Aorta (tissue), 5 donors: ENCODE measurements around the gene CCDC17. TPM values are rescaled to one million over a fixed set of nuclear protein-coding genes. Genes with fewer than 3 reads are reported as not detected.

Experiments used
- ATAC-seq: fragments of 200-7000 bp; cut with Tn5 transposase; one replicate; pipeline ENCODE4 v1.9.1; 2022; ENCODE audit warnings: moderate library complexity; ENCODE audit not compliant: low FRiP score
- DNase-seq, 2 donors: peaks; one replicate each; pipeline ENCODE4 v3.0.0-alpha.2; 2020
- H3K27ac ChIP-seq, 2 donors: one replicate each; pipeline ENCODE4 v1.5.1; 2013; ENCODE audit warnings: low read length in 2 of 2, mild to moderate bottlenecking in 2 of 2, moderate library complexity in 2 of 2, control low read depth in 1 of 2, inconsistent platforms in 1 of 2, low read depth in 1 of 2
- H3K27me3 ChIP-seq, 2 donors: one replicate each; pipeline ENCODE4 v1.6.1; 2013; ENCODE audit warnings: control low read depth in 1 of 2, low read length in 1 of 2, mild to moderate bottlenecking in 1 of 2, moderate library complexity in 1 of 2; ENCODE audit not compliant: insufficient read depth in 2 of 2, control insufficient read depth in 1 of 2
- H3K36me3 ChIP-seq, 2 donors: one replicate each; pipeline ENCODE4 v1.6.1; 2013; ENCODE audit warnings: control low read depth in 1 of 2, low read length in 1 of 2, mild to moderate bottlenecking in 1 of 2; ENCODE audit not compliant: insufficient read depth in 2 of 2, control insufficient read depth in 1 of 2
- H3K4me1 ChIP-seq, 2 donors: one replicate each; pipeline ENCODE4 v1.6.1; 2013; ENCODE audit warnings: low read length in 2 of 2, control low read depth in 1 of 2, mild to moderate bottlenecking in 1 of 2, moderate library complexity in 1 of 2; ENCODE audit not compliant: insufficient read depth in 2 of 2, control insufficient read depth in 1 of 2
- H3K4me3 ChIP-seq, 2 donors: one replicate each; pipeline ENCODE4 v1.5.1; 2013; ENCODE audit warnings: low read length in 2 of 2, control low read depth in 1 of 2, mild to moderate bottlenecking in 1 of 2
- H3K9me3 ChIP-seq: one replicate; pipeline ENCODE4 v1.6.1; 2013; ENCODE audit warnings: mild to moderate bottlenecking, low read length; ENCODE audit not compliant: control insufficient read depth
- WGBS, 2 donors: extraction: QIAGEN DNeasy Blood & Tissue Kit; methylation state at CpG; one replicate each; pipeline ENCODE4 v1.1.7; 2013; 5-methylcytosine and 5-hydroxymethylcytosine counted together
- intact Hi-C, 2 donors: fragments of 100-400 bp; cut with DNase I; formaldehyde crosslinking; loops; one replicate each; pipeline versions ENCODE4 v1.14.2 to v1.15.0; 2022
- long read RNA-seq, 2 donors: library from polyadenylated mRNA; unstranded; transcript quantifications; one replicate each; pipeline ENCODE4 v2.0.0, GENCODE V29; 2020 to 2021
- polyA plus RNA-seq, 2 donors: library from polyadenylated mRNA; stranded (reverse); fragments of 200-250 nt; gene quantifications; one replicate each; pipeline ENCODE4 v1.2.3, GENCODE V29; 2013
- total RNA-seq, 2 donors: library from RNA; stranded (reverse); fragmentation: NEBNext Ultra II Directional; extraction: Animal tissue kit (Norgen Biotek cat#: 25700); gene quantifications; one replicate each; pipeline ENCODE4 v1.2.1, GENCODE V29; 2021
- donor health status: healthy with polysubstance abuse.
- donor health status: Bipolar disorder and iron deficiency.
- donor health status: DM: no; HTN: no; CAD: no.
- donor health status: DM: no; HTN: no; CAD: no.
- donor health status: DM: yes; HTN: yes; CAD: no.

CCDC17 gene
- 1 to 10 TPM; 1.8 to 3.3 TPM for total RNA-seq
- polyA plus RNA-seq = under 1 TPM in 1 of 2 donors, not detected in 1; 0.69 TPM
- long read RNA-seq, donor 1 = 0 reads
- long read RNA-seq, donor 2 = 0 reads

DNA sequence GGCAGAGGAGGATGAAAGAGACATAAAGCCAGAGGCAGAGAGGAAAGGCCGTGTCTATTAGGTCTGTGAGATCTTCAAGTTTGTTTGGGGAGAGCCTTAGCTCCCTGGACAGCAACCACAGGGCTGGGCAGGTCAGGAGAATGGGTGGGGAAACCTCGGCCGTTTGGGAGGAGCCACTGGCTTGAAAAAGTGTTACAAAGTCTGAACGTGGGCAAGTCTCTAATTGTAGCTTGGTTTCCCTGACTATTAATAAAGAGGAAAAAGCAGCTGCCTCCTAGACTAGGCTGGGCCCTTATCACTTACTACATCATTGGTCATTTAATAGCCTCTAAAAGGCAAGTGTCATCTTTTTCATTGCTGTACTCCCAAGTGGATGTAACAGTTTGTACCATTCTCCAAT lies at the start of gene CCDC17:
Gene CCDC17, minus strand, starts transcription at position 83 of the 400 bp plus-strand sequence. CDS start 145 bp downstream, outside the sequence.
- DNase-seq (no peak), ATAC-seq (no peak)
- H3K36me3 ChIP-seq = peaks cover 2 to 5% of the 10 kb centered on the region in 2 donors
- H3K4me3 ChIP-seq = no peak within 1 kb of the TSS
- no peaks in the 10 kb centered on the region for H3K4me1 ChIP-seq
- H3K9me3 ChIP-seq = no peaks in the 10 kb centered on the region
- peak within 1 kb of the TSS in 1 of 2 donors; percentile 7 for H3K27ac ChIP-seq
- intact Hi-C loops = no loop called here
- WGBS, 2 donors = 30 to 39% methylated on average over 4 of the region's 4 CpGs
- H3K27me3 ChIP-seq = no peaks in the 10 kb centered on the region

DNA sequence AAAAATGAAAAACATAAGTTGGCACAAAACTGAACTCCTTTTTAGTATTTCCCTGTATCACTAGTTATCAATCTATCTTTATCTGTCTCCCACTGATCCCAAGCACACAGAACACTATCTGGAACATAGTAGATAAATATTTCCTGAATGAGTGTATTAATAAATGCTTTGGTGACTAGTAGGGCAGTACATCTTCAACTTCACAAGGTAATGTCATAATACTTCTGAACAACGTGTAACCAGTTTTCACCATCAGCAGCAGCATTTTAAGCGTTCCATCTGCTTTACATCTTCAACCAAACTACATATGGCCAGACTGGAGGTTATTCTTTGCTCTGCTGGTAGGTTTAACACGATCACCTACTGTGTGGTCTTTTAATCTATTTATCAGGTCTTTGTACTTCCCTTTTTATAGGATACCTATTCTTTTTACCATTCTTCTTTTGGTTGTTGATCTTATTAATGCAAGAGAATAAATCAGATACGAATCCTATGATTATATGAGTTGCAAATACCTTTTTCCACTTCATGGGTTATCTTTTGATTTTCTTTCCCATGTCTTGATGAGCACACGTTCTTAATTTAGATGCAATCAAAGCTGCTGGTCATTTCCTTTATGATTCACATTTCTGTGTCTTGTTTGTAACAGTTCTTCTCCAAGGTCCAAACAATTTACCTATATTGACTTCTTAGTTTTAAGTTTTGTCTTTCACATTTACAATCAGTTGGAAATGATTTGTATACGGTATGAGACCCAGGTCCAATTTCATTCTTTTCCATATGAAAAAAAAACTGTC lies 46.2 kb upstream of the CCDC17 start:
- ATAC-seq (no peak), DNase-seq (no peak)
- no peaks in the 10 kb centered on the region for H3K27me3 ChIP-seq
- H3K4me1 ChIP-seq = peaks cover 2 to 8% of the 10 kb centered on the region in 2 donors
- intact Hi-C loops = no loop called here
- H3K36me3 ChIP-seq = peaks cover 0 to 2% of the 10 kb centered on the region in 2 donors
- WGBS, 2 donors = 72% methylated on average over 6 of the region's 6 CpGs
- no peak overlapping the region for H3K27ac ChIP-seq
- no peak overlapping the region for H3K4me3 ChIP-seq
- H3K9me3 ChIP-seq = no peaks in the 10 kb centered on the region

DNA sequence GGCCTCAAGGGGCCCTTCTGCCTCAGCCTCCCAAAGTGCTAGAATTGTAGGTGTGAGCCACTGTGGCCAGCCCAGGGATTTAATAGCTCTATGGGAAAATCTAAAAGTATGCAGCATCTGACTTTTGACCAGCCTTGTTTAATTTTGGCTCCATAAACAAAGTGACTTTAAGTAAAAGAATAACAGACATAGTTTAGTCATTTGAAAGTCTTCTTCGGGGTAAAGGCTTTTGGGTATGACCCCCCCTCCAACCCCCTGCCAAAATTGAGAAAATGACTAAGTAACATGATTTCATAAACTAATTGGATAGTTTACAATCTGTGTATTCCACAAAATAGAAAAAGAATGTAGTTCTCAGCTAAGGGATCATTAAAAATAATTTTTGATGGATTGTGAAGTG lies 45.5 kb upstream of the CCDC17 start:
- 4 to 7% methylated on average over 1 of the region's 1 CpG for WGBS, 2 donors
- intact Hi-C loops = no loop called here
- ATAC-seq = no peak
- H3K4me3 ChIP-seq = no peak overlapping the region
- peaks cover 2 to 8% of the 10 kb centered on the region in 2 donors for H3K4me1 ChIP-seq
- H3K27ac ChIP-seq = no peak overlapping the region
- no peaks in the 10 kb centered on the region for H3K9me3 ChIP-seq
- no peak for DNase-seq
- H3K36me3 ChIP-seq = no peaks in the 10 kb centered on the region
- H3K27me3 ChIP-seq = no peaks in the 10 kb centered on the region

DNA sequence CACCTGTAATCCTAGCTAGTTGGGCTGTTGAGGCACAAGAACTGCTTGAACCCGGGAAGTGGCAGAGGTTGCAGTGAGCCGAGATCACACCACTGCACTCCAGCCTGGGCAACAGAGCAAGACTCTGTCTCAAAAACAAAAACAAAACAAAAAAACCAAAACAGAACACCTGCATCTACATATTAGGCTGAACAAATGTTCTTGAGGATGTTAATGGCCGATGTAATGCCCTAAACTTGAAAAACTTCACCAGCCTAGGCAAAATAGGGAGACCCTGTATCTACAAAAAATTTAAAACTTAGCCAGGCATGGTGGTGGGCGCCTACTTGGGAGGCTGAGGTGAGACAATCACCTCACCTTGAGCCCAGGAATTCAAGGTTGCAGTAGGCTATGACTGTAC lies 44.7 kb upstream of the CCDC17 start:
- no peak for DNase-seq
- Histone ChIP-seq H3K36me3 (no peaks in the 10 kb centered on the region), H3K27me3 (no peaks in the 10 kb centered on the region), H3K4me1 (peaks cover under 1 to 8% of the 10 kb centered on the region in 2 donors), H3K4me3 (no peak overlapping the region), H3K27ac (no peak overlapping the region), H3K9me3 (no peaks in the 10 kb centered on the region)
- intact Hi-C loops = no loop called here
- no peak for ATAC-seq
- WGBS, 2 donors = 96 to 98% methylated on average over 4 of the region's 4 CpGs

DNA sequence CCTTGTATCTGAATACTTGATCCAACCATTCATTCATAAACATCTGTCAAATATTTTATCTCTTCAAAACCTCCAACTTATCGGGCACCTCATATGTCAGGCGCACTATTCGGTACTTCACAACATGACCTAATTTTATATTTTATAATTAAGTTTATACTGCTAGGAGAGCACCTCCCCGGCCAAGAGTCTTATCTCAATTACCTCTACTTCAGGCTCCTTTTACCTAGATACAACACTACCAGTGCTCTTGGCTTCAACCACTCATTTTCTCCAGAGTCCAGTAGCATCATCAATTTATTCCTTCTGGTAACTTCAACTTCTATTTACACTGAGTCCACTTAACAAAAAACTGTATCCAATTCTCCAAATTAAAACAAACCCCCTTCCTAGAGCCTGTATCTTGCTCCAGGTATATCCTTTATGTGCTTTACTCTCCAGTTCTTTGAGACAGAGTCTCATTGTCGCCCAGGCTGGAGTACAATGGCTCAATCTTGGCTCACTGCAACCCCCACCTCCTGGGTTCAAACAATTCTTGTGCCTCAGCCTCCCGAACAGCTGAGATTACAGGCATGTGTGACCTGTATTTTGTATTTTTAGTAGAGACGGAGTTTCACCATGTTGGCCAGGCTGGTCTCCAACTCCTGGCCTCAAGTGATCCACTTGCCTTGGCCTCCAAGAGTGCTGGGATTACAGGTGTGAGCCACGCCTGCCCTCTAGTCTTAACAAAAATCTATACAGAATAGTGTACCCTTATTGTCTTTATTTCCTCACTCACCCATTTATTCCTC lies 43.7 kb upstream of the CCDC17 start:
- DNase-seq (no peak), ATAC-seq (no peak)
- H3K4me1 ChIP-seq = peaks cover 0 to 8% of the 10 kb centered on the region in 2 donors
- no peaks in the 10 kb centered on the region for H3K27me3 ChIP-seq
- no peak overlapping the region for H3K4me3 ChIP-seq
- intact Hi-C loops = no loop called here
- no peaks in the 10 kb centered on the region for H3K9me3 ChIP-seq
- no peaks in the 10 kb centered on the region for H3K36me3 ChIP-seq
- 83 to 84% methylated on average over 8 of the region's 8 CpGs for whole genome bisulfite sequencing, 2 donors
- no peak overlapping the region for H3K27ac ChIP-seq

DNA sequence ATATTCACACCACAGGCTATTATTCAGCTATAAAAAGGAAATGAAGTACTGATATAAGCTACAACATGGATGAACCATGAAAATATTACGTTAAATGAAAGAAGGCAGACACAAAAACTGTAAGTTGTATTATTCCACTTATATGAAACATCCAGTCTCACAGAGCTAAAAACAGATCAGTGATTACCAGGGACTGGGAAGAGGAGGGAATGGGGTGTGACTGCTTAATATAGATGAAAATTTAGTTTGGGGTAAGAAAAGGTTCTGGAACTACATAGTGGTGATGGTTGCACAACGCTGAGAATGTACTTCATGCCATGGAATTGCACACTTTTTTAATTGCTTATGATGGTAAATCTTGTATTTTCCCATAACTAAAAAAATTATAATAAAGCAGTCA lies 43.0 kb upstream of the CCDC17 start:
- intact Hi-C loops = no loop called here
- H3K36me3 ChIP-seq = no peaks in the 10 kb centered on the region
- ATAC-seq (no peak), DNase-seq (no peak)
- peaks cover 0 to 8% of the 10 kb centered on the region in 2 donors for H3K4me1 ChIP-seq
- no peak overlapping the region for H3K4me3 ChIP-seq
- no peaks in the 10 kb centered on the region for H3K27me3 ChIP-seq
- H3K9me3 ChIP-seq = no peaks in the 10 kb centered on the region
- no peak overlapping the region for H3K27ac ChIP-seq
- 63 to 72% methylated on average over 2 of the region's 2 CpGs for WGBS, 2 donors

DNA sequence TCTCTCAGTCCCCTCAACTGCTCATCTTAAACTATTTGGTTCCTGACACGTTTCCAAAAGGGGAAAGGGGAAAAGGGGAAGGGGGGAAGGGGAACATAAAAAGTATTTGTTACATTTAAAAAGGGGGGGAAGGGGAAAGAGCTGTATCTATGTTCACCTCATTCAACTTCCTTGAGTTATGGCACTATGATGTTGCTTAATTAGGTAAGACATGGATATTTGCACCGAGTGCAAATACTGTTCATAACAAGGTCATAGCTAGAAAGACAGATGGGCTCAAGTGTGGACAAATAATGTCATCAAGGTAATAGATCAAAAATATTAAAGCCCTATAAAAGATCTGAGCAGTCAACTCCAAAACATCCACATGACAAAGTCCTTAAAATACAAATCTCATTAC lies 36.5 kb upstream of the CCDC17 start:
- no peak for DNase-seq
- ATAC-seq = no peak
- Histone ChIP-seq H3K4me1 (no peaks in the 10 kb centered on the region), H3K9me3 (no peaks in the 10 kb centered on the region), H3K4me3 (no peak overlapping the region), H3K27me3 (no peaks in the 10 kb centered on the region), H3K27ac (no peak overlapping the region), H3K36me3 (peaks cover 0 to 5% of the 10 kb centered on the region in 2 donors)
- 22 to 43% methylated on average over 2 of the region's 2 CpGs for WGBS, 2 donors
- intact Hi-C loops = no loop called here

DNA sequence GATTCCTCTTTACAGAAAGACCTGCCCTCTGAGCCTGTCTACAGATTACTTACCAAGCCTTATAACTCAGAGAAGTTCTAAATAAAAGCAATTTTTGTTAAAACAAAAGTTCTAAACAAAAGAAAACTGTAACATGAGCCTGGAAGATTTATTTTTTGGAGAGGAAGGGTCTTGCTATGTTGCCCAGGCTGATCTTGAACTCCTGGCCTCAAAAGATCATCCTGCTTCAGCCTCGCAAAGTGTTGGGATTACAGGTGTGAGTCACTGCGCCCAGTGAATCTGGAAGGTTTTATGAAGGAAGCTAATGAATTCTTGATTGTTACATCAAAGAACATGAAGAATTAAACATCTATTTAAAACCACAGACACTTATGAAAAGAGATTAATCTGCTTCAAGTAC lies 35.4 kb upstream of the CCDC17 start:
- ATAC-seq = no peak
- Histone ChIP-seq H3K4me3 (no peak overlapping the region), H3K27me3 (no peaks in the 10 kb centered on the region), H3K4me1 (no peaks in the 10 kb centered on the region), H3K36me3 (peaks cover 3 to 10% of the 10 kb centered on the region in 2 donors), H3K9me3 (no peaks in the 10 kb centered on the region), H3K27ac (no peak overlapping the region)
- WGBS, 2 donors = 95 to 98% methylated on average over 2 of the region's 2 CpGs
- intact Hi-C loops = no loop called here
- DNase-seq = no peak
